ENCODE results near the gene SCAMP2. TPM values are rescaled to one million over a fixed set of nuclear protein-coding genes. Genes with fewer than 3 reads are reported as not detected.
A peak's percentile ranks its signal among the peaks of the same experiment; 100 is the strongest.

The SCAMP2 gene
- total RNA-seq, 1 experiment from 2014 or later, result 50.2 TPM

GRCh38 chr15:74868059-74868458 is 5.1 kb downstream of the SCAMP2 start:
- H3K27me3 ChIP-seq (ENCODE audit: insufficient read depth, low read length), result no peaks in the 10 kb centered on the region
- H3K14ac ChIP-seq (ENCODE audit: insufficient read depth, low read length), result no peak overlapping the region
- peaks cover 16% of the 10 kb centered on the region; the same call in 1 of the 2 replicates for H3K79me2 ChIP-seq (ENCODE audit: insufficient read depth, low read length)
- no peak for TF ChIP-seq CTCF (conservative IDR thresholded peaks at IDR 0.05)
- H3K23ac ChIP-seq (ENCODE audit: insufficient read length, low read depth, low read length), result no peak overlapping the region
- H2BK20ac ChIP-seq (ENCODE audit: low read depth, low read length, poor library complexity, severe bottlenecking), result no peak overlapping the region
- H3T11ph ChIP-seq (ENCODE audit: low read length), result no peak overlapping the region
- Mint-ChIP-seq H3K4me1 (peaks cover 14 to 18% of the 10 kb centered on the region in 2 experiments), H3K27ac (0 out of 7 replicates have a peak overlapping the region, but pooled peaks of 1 of the 3 experiments have one; percentile 7), H3K4me3 (no peak overlapping the region), H3K36me3 (ENCODE audit: insufficient read depth in 1 of 3, low read depth in 3 of 3) (peaks cover 8 to 31% (median 17%) of the 10 kb centered on the region in 3 experiments), H3K27me3 (ENCODE audit: low read depth) (no peaks in the 10 kb centered on the region), H3K9me3 (peaks cover 4% of the 10 kb centered on the region in 2 experiments; a peak in 3 of 5 replicates)
- no peak overlapping the region for H2AK5ac ChIP-seq (ENCODE audit: insufficient read length, low read length)
- peaks cover 2% of the 10 kb centered on the region for H3K79me1 ChIP-seq (ENCODE audit: insufficient read depth, low read depth, low read length, poor library complexity, severe bottlenecking)
- H3K4me1 ChIP-seq (ENCODE audit: insufficient read depth, low read length), result no peaks in the 10 kb centered on the region
- H4K91ac ChIP-seq (ENCODE audit: insufficient read length, low read depth, low read length), result no peak overlapping the region
- peaks cover 6% of the 10 kb centered on the region for H3K23me2 ChIP-seq (ENCODE audit: insufficient read length, low read depth, low read length, poor library complexity, severe bottlenecking)
- no peak overlapping the region for H3K18ac ChIP-seq (ENCODE audit: insufficient read length, low read depth, low read length)
- H3K9me3 ChIP-seq (ENCODE audit: control insufficient read depth, low read depth, low read length), result no peaks in the 10 kb centered on the region
- no peak overlapping the region for H3K56ac ChIP-seq (ENCODE audit: insufficient read length, low read depth, low read length)
- H2BK5ac ChIP-seq (ENCODE audit: insufficient read length, low read length), result no peak overlapping the region
- no peak overlapping the region for H2BK12ac ChIP-seq (ENCODE audit: insufficient read length, low read depth, low read length)
- H3K9ac ChIP-seq (ENCODE audit: extremely low read depth, insufficient read length, low read length), result no peak overlapping the region
- H4K5ac ChIP-seq (ENCODE audit: insufficient read length, low read depth, low read length), result no peak overlapping the region
- H4K8ac ChIP-seq (replicated peaks; ENCODE audit: insufficient read length, low read depth, low read length), result no peak overlapping the region
- WGBS (ENCODE audit: extremely low coverage, insufficient read length, low lambda C conversion rate), result no CpG with 5 or more reads among the region's 6 CpGs
- H2BK15ac ChIP-seq (ENCODE audit: low read depth, low read length), result no peak overlapping the region
- no peak overlapping the region for H2AFZ ChIP-seq (ENCODE audit: low read length)
- H2BK120ac ChIP-seq (ENCODE audit: low read depth, low read length, poor library complexity, severe bottlenecking), result no peak overlapping the region
- H3K4ac ChIP-seq (ENCODE audit: low read depth, low read length), result no peak overlapping the region
- H3K27ac ChIP-seq (ENCODE audit: insufficient read length, low read depth, low read length), result no peak overlapping the region
- no peak for DNase-seq
- peaks cover 3% of the 10 kb centered on the region for H4K20me1 ChIP-seq (ENCODE audit: control insufficient read depth, insufficient read depth, insufficient read length)
- H3K4me2 ChIP-seq (ENCODE audit: insufficient read depth, insufficient read length, low read length), result no peak overlapping the region
